ENCODE data around the gene ZNRF2. TPM values are rescaled to one million over a fixed set of nuclear protein-coding genes. Genes with fewer than 3 reads are reported as not detected.

The ZNRF2 gene
- polyA plus RNA-seq, 1 experiment = 0.74 TPM

- ChIA-PET CTCF (interaction anchor here (0.6 kb wide), 1 partner anchor 20 kb away, joined by 8 read pairs; no protein-coding TSS in a partner anchor), POLR2A (no interaction called here)
- H3K9me3 ChIP-seq (ENCODE audit: control insufficient read depth, insufficient read depth, low read length) = no peaks in the 10 kb centered on the region
- no peak for TF ChIP-seq CTCF (IDR thresholded peaks at IDR 0.05; ENCODE audit: low read depth, low read length)
- no peak overlapping the region for H3K4me3 ChIP-seq (ENCODE audit: low read depth, low read length)
- no peak for DNase-seq (ENCODE audit: low read depth, low spot score)
- H3K27ac ChIP-seq (ENCODE audit: low read depth, low read length) = no peak overlapping the region
- H3K27me3 ChIP-seq (ENCODE audit: control insufficient read depth, insufficient read depth, low read length) = no peaks in the 10 kb centered on the region
Observed at GRCh38 chr7:30321089-30321881, 36.9 kb downstream of the ZNRF2 start.

- ChIA-PET CTCF (no interaction called here), POLR2A (no interaction called here)
- no peaks in the 10 kb centered on the region for H3K27me3 ChIP-seq (ENCODE audit: control insufficient read depth, insufficient read depth, low read length)
- no peak for DNase-seq (ENCODE audit: low read depth, low spot score)
- H3K4me3 ChIP-seq (ENCODE audit: low read depth, low read length) = no peak overlapping the region
- no peaks in the 10 kb centered on the region for H3K9me3 ChIP-seq (ENCODE audit: control insufficient read depth, insufficient read depth, low read length)
- H3K27ac ChIP-seq (ENCODE audit: low read depth, low read length) = no peak overlapping the region
- TF ChIP-seq CTCF (IDR thresholded peaks at IDR 0.05; ENCODE audit: low read depth, low read length) = no peak
Observed at GRCh38 chr7:30321882-30322192, 37.4 kb downstream of the ZNRF2 start.

GRCh38 chr7:30322271-30323005, 38.0 kb downstream of the ZNRF2 start:
- no peak for TF ChIP-seq CTCF (IDR thresholded peaks at IDR 0.05; ENCODE audit: low read depth, low read length)
- no peaks in the 10 kb centered on the region for H3K27me3 ChIP-seq (ENCODE audit: control insufficient read depth, insufficient read depth, low read length)
- H3K4me3 ChIP-seq (ENCODE audit: low read depth, low read length) = no peak overlapping the region
- H3K9me3 ChIP-seq (ENCODE audit: control insufficient read depth, insufficient read depth, low read length) = no peaks in the 10 kb centered on the region
- no peak for DNase-seq (ENCODE audit: low read depth, low spot score)
- no peak overlapping the region for H3K27ac ChIP-seq (ENCODE audit: low read depth, low read length)
- CTCF ChIA-PET = no interaction called here
- POLR2A ChIA-PET = no interaction called here

- H3K9me3 ChIP-seq (ENCODE audit: control insufficient read depth, insufficient read depth, low read length) = no peaks in the 10 kb centered on the region
- ChIA-PET CTCF (no interaction called here), POLR2A (no interaction called here)
- TF ChIP-seq CTCF (IDR thresholded peaks at IDR 0.05; ENCODE audit: low read depth, low read length) = no peak
- no peak overlapping the region for H3K27ac ChIP-seq (ENCODE audit: low read depth, low read length)
- DNase-seq (ENCODE audit: low read depth, low spot score) = no peak
- H3K27me3 ChIP-seq (ENCODE audit: control insufficient read depth, insufficient read depth, low read length) = no peaks in the 10 kb centered on the region
- H3K4me3 ChIP-seq (ENCODE audit: low read depth, low read length) = no peak overlapping the region
Observed at GRCh38 chr7:30323006-30323355, 38.6 kb downstream of the ZNRF2 start.

GRCh38 chr7:30327813-30328212, 43.4 kb downstream of the ZNRF2 start:
- ChIA-PET POLR2A (no interaction called here), CTCF (interaction anchor here (0.6 to 1.5 kb wide), 3 partner anchors 27 to 236 kb away, joined by 3 to 7 read pairs (median 3); no protein-coding TSS in a partner anchor)
- Histone ChIP-seq H3K4me3 (ENCODE audit: low read depth, low read length) (no peak overlapping the region), H3K27ac (ENCODE audit: low read depth, low read length) (no peak overlapping the region), H3K9me3 (ENCODE audit: control insufficient read depth, insufficient read depth, low read length) (no peaks in the 10 kb centered on the region), H3K27me3 (ENCODE audit: control insufficient read depth, insufficient read depth, low read length) (no peaks in the 10 kb centered on the region)
- no peak for TF ChIP-seq CTCF (IDR thresholded peaks at IDR 0.05; ENCODE audit: low read depth, low read length)
- peak; percentile 15 for DNase-seq (ENCODE audit: low read depth, low spot score)

Measured in AG04450 (cell line).